ENCODE results near the gene C1GALT1C1L. TPM values are rescaled to one million over a fixed set of nuclear protein-coding genes. Genes with fewer than 3 reads are reported as not detected.

The C1GALT1C1L gene
- total and polyA plus RNA-seq, 2 donors (not counting 3 experiments of a cell fraction or from before 2014, with no cell fraction given) = 0.40 to 0.76 TPM

DNA sequence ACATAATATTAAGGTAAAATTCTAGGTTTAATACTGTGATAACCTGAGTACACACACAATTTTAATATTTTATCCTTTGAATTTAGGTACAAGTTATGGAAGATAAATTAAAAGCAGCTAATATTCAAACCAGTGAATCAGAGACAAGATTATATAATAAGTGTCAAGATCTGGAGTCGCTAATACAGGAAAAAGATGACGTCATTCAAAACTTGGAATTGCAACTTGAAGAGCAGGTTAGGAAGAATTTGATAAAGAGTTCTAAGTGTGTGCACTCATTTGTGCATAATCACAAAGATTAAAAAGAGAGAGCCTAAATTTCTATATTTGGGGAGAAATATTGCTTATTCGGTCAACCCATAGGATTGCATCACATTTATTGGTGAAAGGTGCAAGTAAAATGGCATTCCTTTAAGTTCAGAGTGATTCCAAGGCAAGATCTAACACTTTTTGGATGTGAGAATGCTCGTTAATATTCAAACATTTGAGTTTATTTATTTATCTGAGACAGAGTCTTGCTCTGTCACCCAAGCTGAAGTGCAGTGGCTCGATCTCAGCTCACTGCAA is 16.3 kb upstream of the C1GALT1C1L start:
- CTCF ChIA-PET = no interaction called here
- Histone ChIP-seq H3K9me1 (replicated peaks; ENCODE audit: control insufficient read depth, extremely low read depth, insufficient read depth, low read length) (no peaks in the 10 kb centered on the region), H3K79me2 (ENCODE audit: control insufficient read depth, insufficient read depth, low read length) (no peaks in the 10 kb centered on the region), H3K4me3 (replicated peaks in 1 of 3; ENCODE audit: insufficient read depth in 1 of 3, low read depth in 1 of 3, low read length in 3 of 3) (no peak overlapping the region), H3K9ac (replicated peaks; ENCODE audit: extremely low read depth, insufficient read depth, low read length) (no peak overlapping the region), H3K27me3 (ENCODE audit: control insufficient read depth in 2 of 2, insufficient read depth in 2 of 2, low read length in 2 of 2) (no peaks in the 10 kb centered on the region), H3K27ac (ENCODE audit: insufficient read depth, low read depth, low read length) (no peak overlapping the region), H3K4me1 (ENCODE audit: control insufficient read depth, extremely low read depth, insufficient read depth, low read length) (no peaks in the 10 kb centered on the region), H2AFZ (ENCODE audit: low read depth, low read length) (no peak overlapping the region), H3K9me3 (replicated peaks; ENCODE audit: control insufficient read depth, insufficient read depth, low read length) (no peaks in the 10 kb centered on the region), H3K4me2 (ENCODE audit: insufficient read depth, low read length) (no peak overlapping the region), H3K36me3 (ENCODE audit: control insufficient read depth in 2 of 2, extremely low read depth in 1 of 2, insufficient read depth in 2 of 2, low read length in 2 of 2) (no peaks in the 10 kb centered on the region), H4K20me1 (replicated peaks; ENCODE audit: control insufficient read depth, extremely low read depth, insufficient read depth, low read length) (no peaks in the 10 kb centered on the region)
- no TSS peak for BruUV-seq (replicated peaks)
- intact Hi-C loops (cut with micrococcal nuclease) = no loop called here
- DNase-seq (ENCODE audit: low read depth, low spot score) = no peak
- POLR2A ChIA-PET = no interaction called here
- dilution Hi-C loops (cut with MboI; ENCODE audit: extremely low pct_ligation_motif_present, low sequenced_read_pairs) = no loop called here
- no peak for TF ChIP-seq JUN (IDR thresholded peaks at IDR 0.05; ENCODE audit: borderline replicate concordance, insufficient read depth, insufficient read length, low read depth)
- TF ChIP-seq FOS (IDR thresholded peaks at IDR 0.05; ENCODE audit: borderline replicate concordance, insufficient read depth, low read length) = no peak
- no peak for TF ChIP-seq POLR2A (IDR thresholded peaks at IDR 0.05; ENCODE audit: low read depth, low read length)
- TF ChIP-seq MYC (IDR thresholded peaks at IDR 0.05; ENCODE audit: low read depth, low read length) = no peak
- TF ChIP-seq POLR2AphosphoS5 (IDR thresholded peaks at IDR 0.05; ENCODE audit: insufficient read depth, low read depth, low read length) = no peak
- no peak for TF ChIP-seq EZH2 (IDR thresholded peaks at IDR 0.05; ENCODE audit: borderline replicate concordance, low read depth, low read length, severe bottlenecking)
- TF ChIP-seq, protein P1, sequence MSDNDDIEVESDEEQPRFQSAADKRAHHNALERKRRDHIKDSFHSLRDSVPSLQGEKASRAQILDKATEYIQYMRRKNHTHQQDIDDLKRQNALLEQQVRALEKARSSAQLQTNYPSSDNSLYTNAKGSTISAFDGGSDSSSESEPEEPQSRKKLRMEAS (IDR thresholded peaks at IDR 0.05; ENCODE audit: insufficient read depth, insufficient read length) = no peak
- TF ChIP-seq GATA2 (IDR thresholded peaks at IDR 0.05; ENCODE audit: insufficient read depth, insufficient read length, low read depth, low read length) = no peak
- TF ChIP-seq, protein P2, sequence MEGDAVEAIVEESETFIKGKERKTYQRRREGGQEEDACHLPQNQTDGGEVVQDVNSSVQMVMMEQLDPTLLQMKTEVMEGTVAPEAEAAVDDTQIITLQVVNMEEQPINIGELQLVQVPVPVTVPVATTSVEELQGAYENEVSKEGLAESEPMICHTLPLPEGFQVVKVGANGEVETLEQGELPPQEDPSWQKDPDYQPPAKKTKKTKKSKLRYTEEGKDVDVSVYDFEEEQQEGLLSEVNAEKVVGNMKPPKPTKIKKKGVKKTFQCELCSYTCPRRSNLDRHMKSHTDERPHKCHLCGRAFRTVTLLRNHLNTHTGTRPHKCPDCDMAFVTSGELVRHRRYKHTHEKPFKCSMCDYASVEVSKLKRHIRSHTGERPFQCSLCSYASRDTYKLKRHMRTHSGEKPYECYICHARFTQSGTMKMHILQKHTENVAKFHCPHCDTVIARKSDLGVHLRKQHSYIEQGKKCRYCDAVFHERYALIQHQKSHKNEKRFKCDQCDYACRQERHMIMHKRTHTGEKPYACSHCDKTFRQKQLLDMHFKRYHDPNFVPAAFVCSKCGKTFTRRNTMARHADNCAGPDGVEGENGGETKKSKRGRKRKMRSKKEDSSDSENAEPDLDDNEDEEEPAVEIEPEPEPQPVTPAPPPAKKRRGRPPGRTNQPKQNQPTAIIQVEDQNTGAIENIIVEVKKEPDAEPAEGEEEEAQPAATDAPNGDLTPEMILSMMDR (IDR thresholded peaks at IDR 0.05; ENCODE audit: extremely low read depth in 1 of 2, insufficient read depth in 1 of 2, low read depth in 1 of 2, low read length in 2 of 2) = no peak
- FAIRE-seq = no peak

All from endothelial cell of umbilical vein (primary cell).